OCI-LY3 (cell line): ENCODE results near the gene AP1M2.

ENCODE experiments used
- EZH2phosphoT487 ChIP-seq: fragments of 200-600 bp; shearing (Covaris generic); IDR thresholded peaks from 2 replicates; pipeline ENCODE4 v1.6.1; 2018; ENCODE audit warnings: antibody characterized with exemption, mixed run types, low read depth
- TF ChIP-seq, protein P1 (sequence below): fragments of 200-600, 300-600 bp; sonication (generic); IDR thresholded peaks from 2 replicates; pipeline ENCODE4 v1.5.1; 2014; ENCODE audit warnings: antibody characterized with exemption, low read length, low read depth

DNA sequence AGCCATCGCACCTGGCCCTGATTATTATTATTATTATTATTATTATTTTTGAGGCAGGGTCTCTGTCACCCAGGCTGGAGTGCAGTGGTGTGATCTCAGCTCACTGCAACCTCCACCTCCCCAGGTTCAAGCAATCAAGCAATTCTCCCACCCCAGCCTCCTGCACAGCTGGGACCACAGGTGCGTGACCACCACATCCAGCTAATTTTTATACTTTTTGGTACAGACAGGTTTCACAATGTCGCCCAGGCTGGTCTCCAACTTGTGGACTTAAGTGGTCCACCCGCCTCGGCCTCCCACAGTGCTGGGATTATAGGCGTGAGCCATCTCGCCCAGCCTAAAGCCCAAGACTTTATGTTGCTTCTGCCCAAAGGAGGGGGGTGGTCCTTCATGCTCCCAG lies 6.0 kb upstream of the AP1M2 start:
- TF ChIP-seq, protein P1, sequence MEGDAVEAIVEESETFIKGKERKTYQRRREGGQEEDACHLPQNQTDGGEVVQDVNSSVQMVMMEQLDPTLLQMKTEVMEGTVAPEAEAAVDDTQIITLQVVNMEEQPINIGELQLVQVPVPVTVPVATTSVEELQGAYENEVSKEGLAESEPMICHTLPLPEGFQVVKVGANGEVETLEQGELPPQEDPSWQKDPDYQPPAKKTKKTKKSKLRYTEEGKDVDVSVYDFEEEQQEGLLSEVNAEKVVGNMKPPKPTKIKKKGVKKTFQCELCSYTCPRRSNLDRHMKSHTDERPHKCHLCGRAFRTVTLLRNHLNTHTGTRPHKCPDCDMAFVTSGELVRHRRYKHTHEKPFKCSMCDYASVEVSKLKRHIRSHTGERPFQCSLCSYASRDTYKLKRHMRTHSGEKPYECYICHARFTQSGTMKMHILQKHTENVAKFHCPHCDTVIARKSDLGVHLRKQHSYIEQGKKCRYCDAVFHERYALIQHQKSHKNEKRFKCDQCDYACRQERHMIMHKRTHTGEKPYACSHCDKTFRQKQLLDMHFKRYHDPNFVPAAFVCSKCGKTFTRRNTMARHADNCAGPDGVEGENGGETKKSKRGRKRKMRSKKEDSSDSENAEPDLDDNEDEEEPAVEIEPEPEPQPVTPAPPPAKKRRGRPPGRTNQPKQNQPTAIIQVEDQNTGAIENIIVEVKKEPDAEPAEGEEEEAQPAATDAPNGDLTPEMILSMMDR = no peak
- TF ChIP-seq EZH2phosphoT487 = no peak
